Activated T-cell treated with anti-CD3 and anti-CD28 coated beads, Interleukin-2, amount 50 U/mL, for 24 hours (primary cell): ENCODE measurements around the gene TTYH1.
"Not testable (repeated sequence)": the region's sequence is repeated elsewhere in the genome, so short reads cannot be mapped to it uniquely, and the experiment has no call there.

Source experiments
- DNase-seq: peaks from one replicate; pipeline ENCODE4 v3.0.0-alpha.2; 2020
- H3K27ac Mint-ChIP-seq: 2 replicates; pipeline ENCODE4 v1.8.0; 2020; ENCODE audit warnings: mild to moderate bottlenecking, mixed read lengths
- H3K27me3 Mint-ChIP-seq: 2 replicates; pipeline ENCODE4 v1.8.0; 2020; ENCODE audit warnings: mixed read lengths
- H3K36me3 Mint-ChIP-seq: 2 replicates; pipeline ENCODE4 v1.8.0; 2020; ENCODE audit warnings: low read depth, mixed read lengths
- H3K4me1 Mint-ChIP-seq: 2 replicates; pipeline ENCODE4 v1.8.0; 2020; ENCODE audit warnings: low read depth, mixed read lengths
- H3K4me3 Mint-ChIP-seq: 2 replicates; pipeline ENCODE4 v1.8.0; 2020; ENCODE audit warnings: mild to moderate bottlenecking, moderate library complexity, mixed read lengths
- H3K9me3 Mint-ChIP-seq: 2 replicates; pipeline ENCODE4 v1.8.0; 2020; ENCODE audit warnings: mixed read lengths

Gene TTYH1

DNA sequence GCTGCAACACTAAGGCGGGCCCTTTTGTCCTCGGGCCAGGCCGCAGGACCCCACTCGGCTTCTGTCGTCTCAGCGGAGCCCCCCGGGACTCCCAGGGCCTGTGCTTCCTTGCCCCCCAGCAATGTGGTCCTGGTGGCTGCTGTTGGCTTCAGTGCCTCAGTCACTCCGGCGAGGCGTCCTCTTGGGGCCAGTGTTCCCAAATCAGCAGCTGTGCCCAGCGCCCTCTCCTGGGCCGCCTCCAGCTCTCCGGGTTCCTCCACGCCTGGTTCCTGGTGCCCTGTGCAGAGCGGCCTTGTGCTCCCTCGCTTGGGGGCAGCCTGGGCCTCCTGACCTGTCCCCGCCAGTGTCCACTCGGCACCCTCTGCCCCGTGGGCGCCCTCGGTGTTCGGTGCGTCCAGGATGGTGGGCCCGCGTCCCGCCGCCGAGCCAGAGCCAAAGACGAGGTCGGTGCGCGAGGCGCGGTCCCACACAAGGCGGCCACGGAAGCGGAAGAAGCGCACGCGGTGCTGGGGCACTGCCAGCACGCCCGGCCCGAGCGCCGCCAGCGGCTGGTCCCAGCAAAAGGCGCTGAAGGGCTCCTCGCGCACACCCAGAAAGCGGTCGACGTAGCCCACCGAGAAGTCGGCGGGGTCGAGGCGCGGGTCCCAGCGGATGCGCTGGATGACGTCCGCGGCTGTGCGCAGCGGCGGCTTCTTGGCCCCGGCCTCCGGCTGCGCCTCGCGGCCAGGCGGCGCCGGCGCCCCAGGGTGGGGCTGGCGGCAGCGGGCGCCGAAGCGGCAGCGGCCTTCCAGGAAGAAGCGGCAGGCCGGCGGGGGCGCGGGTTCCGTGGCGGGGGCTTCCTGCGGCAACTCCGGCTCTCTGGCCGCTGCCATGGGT lies 47.6 kb downstream of the TTYH1 start:
- peak; percentile 82 for DNase-seq
- Mint-ChIP-seq H3K36me3 (peaks cover 53% of the 10 kb centered on the region), H3K9me3 (no peaks in the 10 kb centered on the region), H3K27ac (peak overlapping the region; percentile 95), H3K27me3 (peaks cover 13% of the 10 kb centered on the region), H3K4me1 (peaks cover 39% of the 10 kb centered on the region), H3K4me3 (peak overlapping the region; percentile 80)

DNA sequence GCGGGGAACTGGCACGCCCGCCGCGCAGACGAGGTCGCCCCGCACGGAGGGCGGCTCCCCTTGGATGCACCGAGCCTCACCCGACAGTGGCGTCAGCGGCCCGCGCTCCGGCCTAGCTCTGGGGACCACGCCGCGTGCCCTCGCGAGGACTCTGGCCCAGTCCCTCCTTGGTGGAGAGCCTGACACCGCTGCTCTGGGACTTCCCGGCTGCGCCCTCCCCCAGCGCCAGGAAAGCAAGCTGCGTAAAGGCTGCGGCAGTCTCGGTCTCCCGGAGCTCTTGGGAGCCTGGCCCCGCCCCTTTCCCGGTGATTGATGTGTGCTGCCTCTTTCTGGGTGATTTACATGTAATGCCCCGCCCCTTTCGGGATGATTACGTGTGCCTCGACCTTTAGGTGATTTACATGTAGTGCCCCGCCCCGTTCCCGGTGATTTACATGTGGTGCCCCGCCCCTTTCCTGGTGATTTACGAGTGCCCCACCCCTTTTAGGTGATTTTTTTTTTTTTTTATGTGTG lies 48.3 kb downstream of the TTYH1 start, which contains the start of gene LENG9:
Gene LENG9, minus strand, starts transcription at position 248 of the 513 bp plus-strand sequence. CDS start 252 bp downstream, outside the sequence.
- peak within 1 kb of the TSS; percentile 80 for H3K4me3 Mint-ChIP-seq
- peaks cover 19% of the 10 kb centered on the region for H3K27me3 Mint-ChIP-seq
- H3K4me1 Mint-ChIP-seq, result peaks cover 32% of the 10 kb centered on the region
- peaks cover 46% of the 10 kb centered on the region for H3K36me3 Mint-ChIP-seq
- no peaks in the 10 kb centered on the region for H3K9me3 Mint-ChIP-seq
- peak within 1 kb of the TSS; percentile 95 for H3K27ac Mint-ChIP-seq
- DNase-seq, result peak; percentile 94

DNA sequence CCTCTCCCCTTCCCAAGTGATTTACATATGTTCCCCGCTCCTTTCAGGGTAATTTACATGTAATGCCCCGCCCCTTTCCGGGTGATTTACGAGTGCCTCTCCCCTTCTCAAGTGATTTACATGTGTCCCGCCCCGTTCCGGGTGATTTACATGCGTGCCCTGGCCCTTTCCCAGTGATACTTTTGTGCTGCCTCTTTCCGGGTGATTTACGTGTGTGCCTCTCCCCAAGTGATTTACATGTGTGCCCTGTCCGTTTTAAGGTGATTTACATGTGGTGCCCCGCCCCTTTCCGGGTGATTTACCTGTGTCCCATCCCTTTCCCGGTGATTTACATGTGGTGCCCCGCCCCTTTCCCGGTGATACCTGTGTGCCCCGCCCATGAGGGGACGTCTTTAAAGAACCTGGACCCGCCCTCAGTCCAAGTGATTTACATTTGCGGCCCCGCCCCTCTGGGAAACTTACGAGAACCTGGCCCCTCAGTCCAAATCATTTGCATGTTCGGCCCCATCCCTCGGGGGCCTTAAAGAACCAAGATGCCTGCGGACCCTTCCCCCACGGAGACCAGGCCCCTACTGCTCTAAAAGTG lies 48.9 kb downstream of the TTYH1 start:
- Mint-ChIP-seq H3K4me1 (peaks cover 27% of the 10 kb centered on the region), H3K36me3 (peaks cover 41% of the 10 kb centered on the region), H3K4me3 (peak overlapping the region; percentile 80), H3K27ac (peak overlapping the region; percentile 95), H3K9me3 (no peaks in the 10 kb centered on the region), H3K27me3 (peaks cover 24% of the 10 kb centered on the region)
- peak; percentile 89 for DNase-seq

DNA sequence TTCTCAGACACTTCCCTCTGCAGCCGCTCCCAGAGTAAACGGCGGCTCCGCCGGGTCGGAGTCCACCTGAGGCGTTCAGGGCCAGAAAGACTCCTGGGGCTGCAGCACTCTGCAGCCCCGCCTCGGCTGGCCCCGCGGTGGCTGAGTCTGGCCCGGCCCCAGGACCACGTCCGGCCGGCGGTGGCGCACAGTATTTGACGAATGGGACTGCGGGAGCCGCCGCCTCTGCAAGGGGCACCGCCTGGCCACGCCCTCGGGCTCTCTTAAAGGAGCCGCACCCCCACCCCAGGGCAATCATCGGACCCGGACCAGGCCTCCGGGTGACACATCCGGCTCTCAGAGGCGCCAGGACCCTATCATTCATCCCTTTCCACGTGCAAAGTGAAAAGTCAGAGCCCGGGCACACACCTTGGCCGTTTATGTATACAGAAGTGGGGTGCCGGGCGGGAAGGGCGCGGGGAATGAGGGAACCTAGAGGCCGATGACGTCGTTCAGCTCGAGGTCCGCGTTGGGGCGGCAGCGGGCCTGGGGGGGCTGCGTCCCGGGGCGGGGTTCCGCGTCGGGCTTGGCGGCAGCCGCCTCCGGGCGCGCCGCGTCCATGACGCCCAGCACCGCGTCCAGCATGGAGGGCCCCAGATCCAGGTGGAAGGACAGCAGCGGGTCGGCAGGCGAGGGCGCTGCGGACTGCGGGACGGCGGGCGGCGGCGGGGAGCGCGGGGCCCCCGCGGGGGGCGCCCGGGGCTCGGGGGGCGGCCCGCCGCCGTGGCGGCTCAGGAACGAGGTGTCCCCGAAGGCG lies 49.6 kb downstream of the TTYH1 start:
- Mint-ChIP-seq H3K27me3 (peaks cover 31% of the 10 kb centered on the region), H3K36me3 (peaks cover 34% of the 10 kb centered on the region), H3K4me1 (peaks cover 23% of the 10 kb centered on the region), H3K4me3 (peak overlapping the region; percentile 80), H3K27ac (peak overlapping the region; percentile 95), H3K9me3 (no peaks in the 10 kb centered on the region)
- DNase-seq, result peak; percentile 87

DNA sequence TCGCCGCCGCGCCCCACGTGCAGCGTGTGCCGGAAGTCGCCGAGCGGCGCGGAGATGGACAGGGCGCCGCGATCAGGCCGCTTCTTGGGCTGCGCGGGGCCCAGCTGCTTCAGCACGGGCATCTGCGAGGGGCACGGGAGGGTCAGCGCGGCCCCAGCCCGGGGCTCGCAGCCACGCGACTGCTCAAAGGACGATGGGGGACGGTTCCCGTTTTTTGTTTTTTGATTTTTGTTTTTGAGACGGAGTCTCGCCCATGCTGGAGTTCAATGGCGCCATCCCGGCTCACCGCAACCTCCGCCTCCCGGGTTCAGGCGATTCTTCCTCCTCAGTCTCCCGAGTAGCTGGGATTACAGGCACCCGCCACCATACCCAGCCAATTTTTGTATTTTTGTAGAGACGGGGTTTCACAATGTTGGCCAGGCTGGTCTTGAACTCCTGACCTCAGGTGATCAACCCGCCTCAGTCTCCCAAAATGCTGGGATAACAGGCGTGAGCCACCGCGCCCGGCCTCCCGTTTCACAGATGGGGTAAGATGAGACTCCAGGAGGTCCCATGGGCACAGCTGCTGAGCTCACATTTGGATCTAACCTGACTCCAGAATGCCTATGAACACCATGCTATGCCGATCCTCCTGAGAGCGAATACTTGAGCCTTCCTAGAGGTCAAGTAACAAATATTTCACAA lies 50.3 kb downstream of the TTYH1 start:
- H3K4me1 Mint-ChIP-seq, result peaks cover 23% of the 10 kb centered on the region
- peaks cover 39% of the 10 kb centered on the region for H3K27me3 Mint-ChIP-seq
- no peak for DNase-seq
- H3K36me3 Mint-ChIP-seq, result peaks cover 31% of the 10 kb centered on the region
- H3K4me3 Mint-ChIP-seq, result peak overlapping the region; percentile 45
- H3K9me3 Mint-ChIP-seq, result no peaks in the 10 kb centered on the region
- H3K27ac Mint-ChIP-seq, result peak overlapping the region; percentile 44

DNA sequence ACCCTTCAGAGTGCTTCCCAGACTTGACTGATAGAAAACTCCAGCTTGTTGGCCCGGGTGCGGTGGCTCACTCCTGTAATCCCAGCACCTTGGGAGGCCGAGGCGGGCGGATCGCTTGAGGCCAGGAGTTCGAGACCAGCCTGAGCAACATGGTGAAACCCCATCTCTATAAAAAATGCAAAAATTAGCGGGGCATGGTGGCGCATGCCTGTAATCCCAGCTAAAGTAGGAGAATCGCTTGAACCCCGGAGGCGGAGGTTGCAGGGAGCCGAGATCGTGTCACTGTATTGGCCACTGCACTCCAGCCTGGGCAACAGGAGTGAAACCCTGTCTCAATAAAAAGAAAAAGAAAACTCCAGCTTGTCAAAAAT lies 50.8 kb downstream of the TTYH1 start:
- DNase-seq, H3K9me3 Mint-ChIP-seq: not testable (repeated sequence)
- Mint-ChIP-seq H3K27ac (peak overlapping the region; percentile 18), H3K4me1 (peaks cover 24% of the 10 kb centered on the region), H3K4me3 (peak overlapping the region; percentile 45), H3K36me3 (peaks cover 26% of the 10 kb centered on the region), H3K27me3 (peaks cover 42% of the 10 kb centered on the region)

DNA sequence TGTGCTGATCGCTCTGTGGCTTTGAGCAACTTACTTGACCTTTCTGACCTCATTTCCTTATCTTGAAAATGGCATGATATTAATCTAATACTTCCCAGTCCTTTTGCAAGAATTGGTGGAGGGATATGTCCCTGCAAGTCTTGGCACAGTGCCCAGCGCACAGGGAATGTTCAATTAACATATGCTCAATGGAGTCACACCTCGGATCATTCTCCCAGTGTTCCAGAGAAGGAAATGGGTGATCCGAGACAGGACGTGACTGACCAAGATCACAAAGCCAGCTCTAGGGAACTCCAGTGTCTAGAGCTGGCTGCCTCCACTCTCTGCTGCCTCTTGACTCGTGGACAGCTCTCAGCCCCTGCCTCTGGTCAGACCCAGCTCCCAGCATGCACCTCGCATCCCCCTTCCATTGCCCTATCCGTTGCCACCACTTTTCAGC lies 54.3 kb downstream of the TTYH1 start:
- DNase-seq, result no peak
- Mint-ChIP-seq H3K4me3 (no peak overlapping the region), H3K9me3 (no peaks in the 10 kb centered on the region), H3K27ac (no peak overlapping the region), H3K27me3 (peaks cover 56% of the 10 kb centered on the region), H3K4me1 (peaks cover 14% of the 10 kb centered on the region), H3K36me3 (no peaks in the 10 kb centered on the region)

DNA sequence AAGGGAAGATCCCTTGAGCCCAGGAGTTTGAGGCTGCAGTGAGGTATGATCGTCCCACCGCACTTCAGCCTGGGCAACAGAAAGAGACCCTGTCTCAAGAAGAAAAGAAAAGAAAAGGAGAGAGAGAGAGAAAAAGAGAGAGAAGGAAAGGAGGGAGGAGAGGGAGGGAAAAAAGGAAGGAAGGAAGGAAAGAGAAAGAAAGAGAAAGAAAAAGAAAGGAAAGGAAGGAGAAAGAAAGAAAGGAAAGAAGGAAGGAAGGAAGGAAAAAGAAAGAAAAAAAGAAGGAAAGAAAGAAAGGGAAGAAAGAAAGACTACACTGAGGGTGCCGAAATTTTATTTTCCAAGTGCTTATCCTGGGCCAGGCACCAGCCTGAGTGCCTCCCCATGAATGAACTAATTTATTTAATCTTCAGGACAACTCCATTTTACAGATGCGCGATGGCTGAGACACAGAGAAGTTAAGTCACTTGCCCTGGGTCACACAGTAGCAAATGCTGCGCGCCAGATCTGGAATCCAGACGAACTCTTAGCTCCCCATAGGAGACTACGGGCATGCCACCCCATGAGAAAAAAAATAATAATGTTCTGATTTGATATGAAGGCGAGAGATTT lies 55.1 kb downstream of the TTYH1 start:
- no peaks in the 10 kb centered on the region for H3K9me3 Mint-ChIP-seq
- DNase-seq, result no peak
- H3K4me1 Mint-ChIP-seq, result peaks cover 12% of the 10 kb centered on the region
- H3K4me3 Mint-ChIP-seq, result no peak overlapping the region
- H3K27me3 Mint-ChIP-seq, result peaks cover 58% of the 10 kb centered on the region
- no peak overlapping the region for H3K27ac Mint-ChIP-seq
- H3K36me3 Mint-ChIP-seq, result no peaks in the 10 kb centered on the region

DNA sequence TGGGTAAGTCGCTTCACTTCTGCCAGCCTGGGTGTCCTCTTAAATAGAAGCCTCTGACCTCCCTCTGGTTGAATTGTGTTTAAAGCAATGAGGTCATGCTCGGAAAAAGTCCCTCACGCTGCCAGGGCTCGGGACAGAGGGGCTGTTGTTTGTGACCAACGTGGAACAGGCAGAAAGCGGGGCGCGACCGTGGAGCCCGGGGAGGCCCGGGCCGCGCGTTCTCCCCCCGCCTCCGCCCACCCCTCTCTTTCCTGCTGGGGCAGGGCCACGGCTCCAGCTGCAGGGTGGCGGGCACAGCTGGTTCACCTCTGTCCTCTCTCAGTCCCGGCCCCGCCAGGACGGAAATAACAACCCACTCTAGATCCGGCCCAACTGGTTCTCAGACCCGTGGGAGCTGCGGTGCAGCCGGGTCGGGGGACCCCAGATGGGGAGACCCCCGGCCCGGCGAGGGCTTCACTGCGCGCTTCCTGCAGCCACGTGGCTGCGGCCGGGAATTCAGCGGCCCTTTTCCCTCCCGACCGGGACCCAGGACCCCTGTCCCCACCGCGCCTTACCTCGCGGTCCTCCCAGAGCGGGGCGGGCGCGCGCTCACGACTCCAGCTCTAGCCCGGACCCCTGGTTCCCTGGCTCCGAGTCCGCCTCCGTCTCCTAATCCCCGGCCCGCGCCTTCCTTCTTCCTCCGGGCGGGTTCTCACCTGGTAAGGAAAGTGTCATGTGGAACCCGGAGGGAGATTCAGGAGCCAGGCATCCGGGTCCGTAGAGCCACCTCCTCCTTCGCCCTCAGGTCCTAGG lies 55.9 kb downstream of the TTYH1 start:
- no peak overlapping the region for H3K4me3 Mint-ChIP-seq
- peaks cover 12% of the 10 kb centered on the region for H3K4me1 Mint-ChIP-seq
- H3K9me3 Mint-ChIP-seq, result no peaks in the 10 kb centered on the region
- peaks cover 53% of the 10 kb centered on the region for H3K27me3 Mint-ChIP-seq
- no peak for DNase-seq
- no peak overlapping the region for H3K27ac Mint-ChIP-seq
- H3K36me3 Mint-ChIP-seq, result no peaks in the 10 kb centered on the region

DNA sequence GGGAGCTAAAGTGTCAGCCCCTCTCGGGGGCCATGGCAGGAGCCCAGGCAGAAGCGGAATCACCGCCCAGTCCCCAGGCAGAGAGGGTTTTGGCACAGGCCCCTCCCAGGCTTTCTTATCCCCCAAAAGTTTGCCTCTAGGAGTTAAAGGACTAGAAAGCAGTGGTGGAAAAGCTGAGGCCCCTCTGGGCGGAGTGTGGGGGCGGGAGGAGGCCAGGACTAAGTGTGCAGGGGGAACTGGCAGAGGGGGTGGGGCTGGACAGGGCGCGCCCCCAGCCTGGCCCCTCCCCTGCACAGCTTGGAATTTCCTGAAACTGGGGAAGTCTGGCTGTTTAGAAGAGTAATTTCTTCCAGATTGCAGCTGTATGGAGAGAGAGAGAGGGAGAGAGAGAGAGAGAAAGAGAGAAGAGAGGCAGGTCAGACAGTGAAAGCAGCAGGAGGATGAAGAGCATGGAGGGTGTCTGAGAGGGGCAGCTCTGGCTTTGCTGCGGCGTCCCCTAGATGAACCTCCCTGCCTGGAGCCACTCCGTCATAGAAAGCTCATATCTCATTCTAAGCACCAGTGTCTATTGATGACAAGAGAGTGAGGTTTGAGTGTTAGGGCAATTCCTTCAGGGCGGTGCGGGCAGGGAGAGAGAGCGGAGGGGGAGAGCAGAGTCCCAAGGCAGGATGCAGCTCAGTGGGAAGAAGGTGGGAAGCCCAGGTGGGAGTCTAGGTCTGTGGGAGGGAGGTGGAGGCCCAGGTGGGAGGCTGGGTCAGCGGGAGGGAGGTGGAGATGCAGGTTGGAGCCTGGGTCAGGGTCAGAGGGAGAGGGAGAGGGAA lies 58.0 kb downstream of the TTYH1 start, which contains the start of gene CDC42EP5:
Gene CDC42EP5, minus strand, starts transcription at position 226 of the 821 bp plus-strand sequence. CDS start 7,749 bp downstream, outside the sequence.
- H3K4me3 Mint-ChIP-seq, result no peak within 1 kb of the TSS
- H3K27ac Mint-ChIP-seq, result no peak within 1 kb of the TSS
- H3K9me3 Mint-ChIP-seq, result no peaks in the 10 kb centered on the region
- DNase-seq, result no peak
- H3K27me3 Mint-ChIP-seq, result peaks cover 55% of the 10 kb centered on the region
- H3K4me1 Mint-ChIP-seq, result peaks cover 12% of the 10 kb centered on the region
- no peaks in the 10 kb centered on the region for H3K36me3 Mint-ChIP-seq

DNA sequence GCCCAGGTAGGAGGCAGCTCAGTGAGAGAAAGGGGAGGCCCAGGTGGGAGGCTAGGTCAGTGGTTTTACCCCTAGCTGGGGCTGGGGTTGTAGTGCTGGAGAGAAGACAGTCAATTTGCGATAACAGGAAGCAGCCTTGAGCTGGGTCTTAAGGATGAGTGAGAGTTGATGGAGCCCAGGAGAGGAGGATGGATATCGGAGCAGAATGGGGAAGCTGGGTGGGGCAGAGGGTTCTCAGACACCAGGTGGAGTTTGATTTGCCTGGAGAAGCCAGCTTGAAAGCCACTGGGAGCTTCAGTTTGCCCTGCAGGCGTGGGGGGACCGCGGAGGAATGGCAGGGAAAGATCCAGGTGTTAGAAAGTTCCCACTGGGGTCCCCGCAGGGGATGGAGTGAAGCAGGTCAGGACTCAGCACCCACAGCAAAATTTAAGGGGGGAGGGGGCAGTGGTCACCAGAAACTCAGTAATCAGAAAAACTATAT lies 58.7 kb downstream of the TTYH1 start:
- Mint-ChIP-seq H3K4me1 (peaks cover 12% of the 10 kb centered on the region), H3K36me3 (no peaks in the 10 kb centered on the region), H3K4me3 (no peak overlapping the region), H3K27me3 (peaks cover 54% of the 10 kb centered on the region), H3K9me3 (no peaks in the 10 kb centered on the region), H3K27ac (no peak overlapping the region)
- no peak for DNase-seq

DNA sequence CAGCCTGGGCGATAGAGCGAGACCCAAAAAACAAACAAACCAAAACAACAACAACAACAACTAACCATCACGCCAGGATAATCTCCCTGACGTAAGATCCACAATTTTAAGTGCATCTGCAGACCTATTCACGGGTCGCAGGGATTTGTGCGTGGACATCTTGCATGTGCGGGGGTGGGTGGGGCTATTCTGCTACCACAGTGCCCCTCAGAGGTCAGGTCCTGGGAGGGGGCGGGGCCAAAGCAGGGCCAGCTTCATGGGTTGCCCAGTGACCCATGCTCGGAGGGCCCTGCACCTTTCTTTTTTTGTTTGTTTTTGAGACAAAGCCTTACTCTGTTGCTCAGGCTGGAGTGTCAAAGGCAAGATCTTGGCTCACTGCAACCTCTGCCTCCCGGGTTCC lies 60.4 kb downstream of the TTYH1 start:
- Mint-ChIP-seq H3K36me3 (no peaks in the 10 kb centered on the region), H3K27ac (no peak overlapping the region), H3K9me3 (no peaks in the 10 kb centered on the region), H3K27me3 (peaks cover 41% of the 10 kb centered on the region), H3K4me3 (no peak overlapping the region), H3K4me1 (peaks cover 9% of the 10 kb centered on the region)
- DNase-seq, result no peak
